Endothelial cell of umbilical vein (primary cell): Measurements from ENCODE around the gene JARID2. TPM values are rescaled to one million over a fixed set of nuclear protein-coding genes. Genes with fewer than 3 reads are reported as not detected.

Experiments used
- BruUV-seq: library from RNA; stranded (reverse); fragments of 400-500 nt; replicated peaks from 2 replicates; lab custom pipeline; 2021; lab: Mats Ljungman, UMichigan
- CTCF ChIA-PET: fragments of 300-600, 350-600 bp; sonication (Branson Sonifier 250); formaldehyde crosslinking; loops from one replicate; lab custom pipeline; 2021; ENCODE audit warnings: antibody characterized with exemption, inconsistent platforms; lab: Charles Lee
- POLR2A ChIA-PET: fragments of 300-600, 350-600 bp; sonication (Branson Sonifier 250); formaldehyde crosslinking; loops from one replicate; lab custom pipeline; 2021; ENCODE audit warnings: antibody characterized with exemption, inconsistent platforms; lab: Charles Lee
- DNase-seq: peaks from one replicate; pipeline ENCODE4 v3.0.0-alpha.2; 2011; ENCODE audit warnings: low read depth, low spot score
- FAIRE-seq: peaks from 2 replicates; lab custom pipeline; 2011; peaks lifted over from hg19 to GRCh38; lab: Jason Lieb, UNC
- H2AFZ ChIP-seq: 2 replicates; pipeline ENCODE4 v1.6.0; 2012; ENCODE audit warnings: low read depth, low read length, control low read depth, inconsistent platforms
- H3K27ac ChIP-seq: 2 replicates; pipeline ENCODE4 v1.5.1; 2011; ENCODE audit warnings: low read depth, mild to moderate bottlenecking, control low read depth, low read length, moderate library complexity; ENCODE audit not compliant: insufficient read depth
- H3K27me3 ChIP-seq, 2 experiments: 2 replicates each; pipeline versions ENCODE4 v1.6.0 to v1.6.1; 2011; ENCODE audit warnings: low read length in 2 of 2, mixed read lengths in 1 of 2; ENCODE audit not compliant: control insufficient read depth in 2 of 2, insufficient read depth in 2 of 2
- H3K36me3 ChIP-seq, 2 experiments: 2 replicates in 1 of 2; 3 replicates in 1 of 2; pipeline ENCODE4 v1.5.1; 2011; ENCODE audit warnings: low read length in 2 of 2, mild to moderate bottlenecking in 1 of 2, moderate library complexity in 1 of 2; ENCODE audit not compliant: control insufficient read depth in 2 of 2, insufficient read depth in 2 of 2; ENCODE audit errors: extremely low read depth in 1 of 2
- H3K4me1 ChIP-seq: 3 replicates; pipeline ENCODE4 v1.5.1; 2011; ENCODE audit warnings: mild to moderate bottlenecking, low read length; ENCODE audit not compliant: control insufficient read depth, insufficient read depth; ENCODE audit errors: extremely low read depth
- H3K4me2 ChIP-seq: 2 replicates; pipeline ENCODE4 v1.6.1; 2011; ENCODE audit warnings: low read length, control low read depth, mixed read lengths; ENCODE audit not compliant: insufficient read depth
- H3K4me3 ChIP-seq, 3 experiments: fragments of 200-600 bp in 1 of 3; sonication (generic), shearing (Covaris generic) in 1 of 3; replicated peaks in 1 of 3; 2 replicates each; pipeline ENCODE4 v1.5.1; 2011 to 2016; ENCODE audit warnings: control low read depth in 3 of 3, low read length in 3 of 3, mild to moderate bottlenecking in 2 of 3, inconsistent platforms in 1 of 3, low read depth in 1 of 3, moderate library complexity in 1 of 3; ENCODE audit not compliant: insufficient read depth in 1 of 3
- H3K79me2 ChIP-seq: 2 replicates; pipeline ENCODE4 v1.6.0; 2012; ENCODE audit warnings: low read length, inconsistent platforms; ENCODE audit not compliant: control insufficient read depth, insufficient read depth
- H3K9ac ChIP-seq: replicated peaks from 2 replicates; pipeline ENCODE3; 2011; ENCODE audit warnings: low read length, control low read depth; ENCODE audit not compliant: insufficient read depth; ENCODE audit errors: extremely low read depth
- H3K9me1 ChIP-seq: replicated peaks from 3 replicates; pipeline ENCODE4 v1.6.0; 2011; ENCODE audit warnings: mild to moderate bottlenecking, low read length; ENCODE audit not compliant: control insufficient read depth, insufficient read depth; ENCODE audit errors: extremely low read depth
- H3K9me3 ChIP-seq: replicated peaks from 2 replicates; pipeline ENCODE4 v1.5.1; 2012; ENCODE audit warnings: low read length, inconsistent platforms; ENCODE audit not compliant: control insufficient read depth, insufficient read depth
- H4K20me1 ChIP-seq: replicated peaks from 2 replicates; pipeline ENCODE3; 2011; ENCODE audit warnings: mild to moderate bottlenecking, low read length; ENCODE audit not compliant: control insufficient read depth, insufficient read depth; ENCODE audit errors: extremely low read depth
- FOS ChIP-seq: IDR thresholded peaks from 2 replicates; pipeline ENCODE4 v1.6.1; 2011; ENCODE audit warnings: mild to moderate bottlenecking, low read length, moderate library complexity, borderline replicate concordance; ENCODE audit not compliant: insufficient read depth
- JUN ChIP-seq: IDR thresholded peaks from 2 replicates; pipeline ENCODE4 v1.6.1; 2011; ENCODE audit warnings: borderline replicate concordance, low read depth; ENCODE audit not compliant: insufficient read length, insufficient read depth
- dilution Hi-C: fragments of 300-500 bp; cut with MboI; formaldehyde crosslinking; loops from one replicate; pipeline ENCODE4 v1.15.0; 2019; ENCODE audit warnings: low sequenced_read_pairs; ENCODE audit not compliant: extremely low pct_ligation_motif_present
- intact Hi-C: fragments of 100-400 bp; cut with micrococcal nuclease; formaldehyde crosslinking; loops from one replicate; pipeline ENCODE4 v1.10.0; 2022
- polyA plus RNA-seq, 4 experiments: library from polyadenylated mRNA; depleted of rRNA in 3 of 4; stranded (reverse) in 3 of 4; unstranded in 1 of 4; fragments of >200 nt; gene quantifications; 2 replicates each; pipeline versions ENCODE4 v1.2.1 to v1.2.3, GENCODE V29; 2011 to 2012; ENCODE audit warnings: missing spikeins in 1 of 4
- total RNA-seq: library from RNA; stranded (reverse); gene quantifications from 2 replicates; pipeline ENCODE4 v1.2.3, GENCODE V29; 2021
- TF ChIP-seq, protein P1 (sequence below), 2 donors: IDR thresholded peaks; 1 replicate in 1 of 2; 2 replicates in 1 of 2; pipeline ENCODE4 v1.5.1; 2011; ENCODE audit warnings: low read length in 2 of 2, mild to moderate bottlenecking in 2 of 2, moderate library complexity in 2 of 2, control low read depth in 1 of 2, inconsistent platforms in 1 of 2, low read depth in 1 of 2; ENCODE audit not compliant: insufficient read depth in 1 of 2; ENCODE audit errors: extremely low read depth in 1 of 2

The JARID2 gene
- total and polyA plus RNA-seq, 2 donors (not counting 3 experiments of a cell fraction or from before 2014, with no cell fraction given) = 2.9 to 10.6 TPM

DNA sequence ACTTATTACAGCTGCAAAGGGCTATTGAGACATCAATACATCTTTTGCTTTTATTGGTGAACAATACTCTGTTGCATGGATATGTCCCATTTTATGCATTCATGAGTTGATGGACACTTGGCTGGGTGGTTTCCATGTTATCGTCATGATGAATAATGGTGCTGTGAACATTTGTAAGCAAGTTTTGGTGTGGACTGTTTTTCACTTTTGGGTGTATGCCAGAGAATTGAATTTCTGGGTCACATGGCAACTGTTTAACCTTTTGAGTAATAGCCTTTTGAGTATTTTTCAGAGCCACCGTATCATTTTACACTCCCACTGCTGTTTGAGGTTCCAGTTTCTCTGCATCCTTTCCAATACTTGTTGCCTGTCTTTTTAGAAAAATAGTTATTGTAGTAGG, 107.0 kb downstream of the JARID2 start:
- no peak overlapping the region for H3K4me3 ChIP-seq
- TF ChIP-seq, protein P1, sequence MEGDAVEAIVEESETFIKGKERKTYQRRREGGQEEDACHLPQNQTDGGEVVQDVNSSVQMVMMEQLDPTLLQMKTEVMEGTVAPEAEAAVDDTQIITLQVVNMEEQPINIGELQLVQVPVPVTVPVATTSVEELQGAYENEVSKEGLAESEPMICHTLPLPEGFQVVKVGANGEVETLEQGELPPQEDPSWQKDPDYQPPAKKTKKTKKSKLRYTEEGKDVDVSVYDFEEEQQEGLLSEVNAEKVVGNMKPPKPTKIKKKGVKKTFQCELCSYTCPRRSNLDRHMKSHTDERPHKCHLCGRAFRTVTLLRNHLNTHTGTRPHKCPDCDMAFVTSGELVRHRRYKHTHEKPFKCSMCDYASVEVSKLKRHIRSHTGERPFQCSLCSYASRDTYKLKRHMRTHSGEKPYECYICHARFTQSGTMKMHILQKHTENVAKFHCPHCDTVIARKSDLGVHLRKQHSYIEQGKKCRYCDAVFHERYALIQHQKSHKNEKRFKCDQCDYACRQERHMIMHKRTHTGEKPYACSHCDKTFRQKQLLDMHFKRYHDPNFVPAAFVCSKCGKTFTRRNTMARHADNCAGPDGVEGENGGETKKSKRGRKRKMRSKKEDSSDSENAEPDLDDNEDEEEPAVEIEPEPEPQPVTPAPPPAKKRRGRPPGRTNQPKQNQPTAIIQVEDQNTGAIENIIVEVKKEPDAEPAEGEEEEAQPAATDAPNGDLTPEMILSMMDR (IDR thresholded peaks at IDR 0.05; ENCODE audit: extremely low read depth in 1 of 2, insufficient read depth in 1 of 2, low read depth in 1 of 2, low read length in 2 of 2) = no peak
- TF ChIP-seq JUN = no peak
- H4K20me1 ChIP-seq = no peaks in the 10 kb centered on the region
- no peak overlapping the region for H3K9ac ChIP-seq
- no peaks in the 10 kb centered on the region for H3K27me3 ChIP-seq
- intact Hi-C loops (no loop called here), dilution Hi-C loops (no loop called here)
- POLR2A ChIA-PET = no interaction called here
- H3K79me2 ChIP-seq = no peaks in the 10 kb centered on the region
- no peaks in the 10 kb centered on the region for H3K36me3 ChIP-seq
- DNase-seq (no peak), FAIRE-seq (no peak)
- no TSS peak for BruUV-seq
- H3K9me1 ChIP-seq = no peaks in the 10 kb centered on the region
- peaks cover 5% of the 10 kb centered on the region for H3K4me1 ChIP-seq
- no peak overlapping the region for H3K4me2 ChIP-seq
- H3K27ac ChIP-seq = no peak overlapping the region
- H3K9me3 ChIP-seq = no peaks in the 10 kb centered on the region
- CTCF ChIA-PET = interaction anchor here (1.2 to 1.3 kb wide), 2 partner anchors 20 to 35 kb away, joined by 3 read pairs; no protein-coding TSS in a partner anchor
- no peak overlapping the region for H2AFZ ChIP-seq

DNA sequence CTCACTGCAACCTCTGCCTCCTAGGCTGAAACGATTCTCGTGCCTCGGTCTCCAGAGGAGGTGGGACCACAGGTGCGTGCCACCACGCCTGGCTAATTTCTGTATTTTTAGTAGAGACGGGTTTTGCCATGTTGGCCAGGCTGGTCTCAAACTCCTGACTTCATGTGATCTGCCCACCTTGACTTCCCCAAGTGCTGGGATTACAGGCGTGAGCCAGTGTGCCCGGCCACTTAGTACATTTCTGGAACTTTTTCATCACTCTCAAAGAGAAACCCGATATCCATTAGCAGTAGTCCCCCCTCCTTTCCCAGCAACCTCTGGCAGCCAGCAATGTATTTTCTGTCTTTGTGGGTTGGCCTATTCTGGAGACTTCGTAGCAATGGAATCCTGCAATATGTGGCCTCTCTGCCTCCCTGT, 109.8 kb downstream of the JARID2 start:
- DNase-seq = no peak
- no peaks in the 10 kb centered on the region for H3K9me3 ChIP-seq
- H2AFZ ChIP-seq = no peak overlapping the region
- H3K4me1 ChIP-seq = peaks cover 5% of the 10 kb centered on the region
- intact Hi-C loops = no loop called here
- no peaks in the 10 kb centered on the region for H3K27me3 ChIP-seq
- peak; percentile 4 for FAIRE-seq
- H3K36me3 ChIP-seq = no peaks in the 10 kb centered on the region
- POLR2A ChIA-PET = no interaction called here
- CTCF ChIA-PET = interaction anchor here (1.6 kb wide), 1 partner anchor 10 kb away, joined by 5 read pairs; no protein-coding TSS in a partner anchor
- dilution Hi-C loops = no loop called here
- no peaks in the 10 kb centered on the region for H3K79me2 ChIP-seq
- no peaks in the 10 kb centered on the region for H4K20me1 ChIP-seq
- H3K4me2 ChIP-seq = no peak overlapping the region
- no peaks in the 10 kb centered on the region for H3K9me1 ChIP-seq
- no peak overlapping the region for H3K4me3 ChIP-seq
- H3K27ac ChIP-seq = no peak overlapping the region
- no peak for TF ChIP-seq FOS
- BruUV-seq = no TSS peak
- H3K9ac ChIP-seq = no peak overlapping the region
